Measurements from ENCODE around the gene ANKRD29.

ANKRD29 gene

GRCh38 chr18:23662309-23663263 is at the start of gene ANKRD29:
Gene ANKRD29 (minus strand): TSS chr18:23662911. CDS start chr18:23662730, 181 bp downstream.
- Histone ChIP-seq H3K9me3 (ENCODE audit: low read length) (no peaks in the 10 kb centered on the region), H3K4me1 (ENCODE audit: insufficient read depth, low read length, severe bottlenecking) (no peaks in the 10 kb centered on the region), H2AFZ (ENCODE audit: low read length) (no peak within 1 kb of the TSS), H3K9me2 (ENCODE audit: low read depth, low read length) (no peaks in the 10 kb centered on the region), H3F3A (ENCODE audit: insufficient read depth, low read length) (no peaks in the 10 kb centered on the region), H3K4me2 (ENCODE audit: low read length) (no peak within 1 kb of the TSS), H3K27ac (ENCODE audit: low read depth, low read length, poor library complexity, severe bottlenecking) (no peak within 1 kb of the TSS), H4K20me1 (ENCODE audit: insufficient read depth, low read length) (no peaks in the 10 kb centered on the region), H3K79me2 (ENCODE audit: insufficient read depth, low read length) (no peaks in the 10 kb centered on the region), H3K36me3 (ENCODE audit: insufficient read depth, low read length) (no peaks in the 10 kb centered on the region), H3K27me3 (ENCODE audit: insufficient read depth, low read length) (0 out of 2 replicates have a peak, but pooled peaks cover 3% of the 10 kb centered on the region), H3K9ac (ENCODE audit: low read length) (no peak within 1 kb of the TSS), H3K4me3 (ENCODE audit: low read depth, low read length, poor library complexity, severe bottlenecking) (no peak within 1 kb of the TSS)
- no peak for TF ChIP-seq EZH2 (IDR thresholded peaks at IDR 0.05; ENCODE audit: borderline replicate concordance, low read length)
- no peak for TF ChIP-seq CTCF (IDR thresholded peaks at IDR 0.05; ENCODE audit: low read length)

- Histone ChIP-seq H3K27ac (ENCODE audit: low read depth, low read length, poor library complexity, severe bottlenecking) (no peak overlapping the region), H3K79me2 (ENCODE audit: insufficient read depth, low read length) (no peaks in the 10 kb centered on the region), H3K9ac (ENCODE audit: low read length) (no peak overlapping the region), H3K9me3 (ENCODE audit: low read length) (no peaks in the 10 kb centered on the region), H3K4me1 (ENCODE audit: insufficient read depth, low read length, severe bottlenecking) (no peaks in the 10 kb centered on the region), H3K27me3 (ENCODE audit: insufficient read depth, low read length) (no peaks in the 10 kb centered on the region; the same call in 1 of the 2 replicates), H3K4me2 (ENCODE audit: low read length) (no peak overlapping the region), H3K4me3 (ENCODE audit: low read depth, low read length, poor library complexity, severe bottlenecking) (no peak overlapping the region), H2AFZ (ENCODE audit: low read length) (no peak overlapping the region), H3K9me2 (ENCODE audit: low read depth, low read length) (no peaks in the 10 kb centered on the region), H3F3A (ENCODE audit: insufficient read depth, low read length) (no peaks in the 10 kb centered on the region), H4K20me1 (ENCODE audit: insufficient read depth, low read length) (no peaks in the 10 kb centered on the region), H3K36me3 (ENCODE audit: insufficient read depth, low read length) (no peaks in the 10 kb centered on the region)
- TF ChIP-seq CTCF (IDR thresholded peaks at IDR 0.05; ENCODE audit: low read length) (no peak), EZH2 (IDR thresholded peaks at IDR 0.05; ENCODE audit: borderline replicate concordance, low read length) (no peak)
Observed at GRCh38 chr18:23712445-23712844, 49.7 kb upstream of the ANKRD29 start.

- no peaks in the 10 kb centered on the region for H3K9me2 ChIP-seq (ENCODE audit: low read depth, low read length)
- H2AFZ ChIP-seq (ENCODE audit: low read length), result no peak overlapping the region
- no peaks in the 10 kb centered on the region for H3K79me2 ChIP-seq (ENCODE audit: insufficient read depth, low read length)
- H4K20me1 ChIP-seq (ENCODE audit: insufficient read depth, low read length), result no peaks in the 10 kb centered on the region
- H3K27me3 ChIP-seq (ENCODE audit: insufficient read depth, low read length), result no peaks in the 10 kb centered on the region; the same call in none of the 2 replicates
- H3K4me2 ChIP-seq (ENCODE audit: low read length), result no peak overlapping the region
- no peaks in the 10 kb centered on the region for H3F3A ChIP-seq (ENCODE audit: insufficient read depth, low read length)
- H3K4me3 ChIP-seq (ENCODE audit: low read depth, low read length, poor library complexity, severe bottlenecking), result no peak overlapping the region
- no peak overlapping the region for H3K9ac ChIP-seq (ENCODE audit: low read length)
- TF ChIP-seq EZH2 (IDR thresholded peaks at IDR 0.05; ENCODE audit: borderline replicate concordance, low read length) (no peak), CTCF (IDR thresholded peaks at IDR 0.05; ENCODE audit: low read length) (no peak)
- no peaks in the 10 kb centered on the region for H3K9me3 ChIP-seq (ENCODE audit: low read length)
- no peak overlapping the region for H3K27ac ChIP-seq (ENCODE audit: low read depth, low read length, poor library complexity, severe bottlenecking)
- no peaks in the 10 kb centered on the region for H3K4me1 ChIP-seq (ENCODE audit: insufficient read depth, low read length, severe bottlenecking)
- H3K36me3 ChIP-seq (ENCODE audit: insufficient read depth, low read length), result no peaks in the 10 kb centered on the region
Observed at GRCh38 chr18:23711426-23711825, 48.7 kb upstream of the ANKRD29 start.

Measured in OCI-LY1 (cell line).